Measurements from ENCODE around the gene HTRA1.

GRCh38 chr10:122441961-122442360 is 19.4 kb upstream of the HTRA1 start:
- TF ChIP-seq CTCF (IDR thresholded peaks at IDR 0.05): no peak
- no peak for TF ChIP-seq POLR2AphosphoS5 (IDR thresholded peaks at IDR 0.05)
